ENCODE measurements around the gene CHRNG.

The CHRNG gene

GRCh38 chr2:232574674-232575403 is 35.3 kb downstream of the CHRNG start:
- no peak overlapping the region for H3K27ac ChIP-seq
- TF ChIP-seq ZFX (IDR thresholded peaks at IDR 0.05; ENCODE audit: borderline replicate concordance) (no peak), CTCF (IDR thresholded peaks at IDR 0.05) (no peak)

- no peak overlapping the region for H3K27ac ChIP-seq
- TF ChIP-seq ZFX (IDR thresholded peaks at IDR 0.05; ENCODE audit: borderline replicate concordance) (no peak), CTCF (IDR thresholded peaks at IDR 0.05) (no peak)
These were observed 35.9 kb downstream of the CHRNG start for GRCh38 chr2:232575404-232575746.

GRCh38 chr2:232576995-232577394 is 37.5 kb downstream of the CHRNG start:
- no peak for TF ChIP-seq CTCF (IDR thresholded peaks at IDR 0.05)
- TF ChIP-seq ZFX (IDR thresholded peaks at IDR 0.05; ENCODE audit: borderline replicate concordance), result no peak
- no peak overlapping the region for H3K27ac ChIP-seq

GRCh38 chr2:232577841-232578240 is 38.3 kb downstream of the CHRNG start:
- H3K27ac ChIP-seq, result no peak overlapping the region
- TF ChIP-seq CTCF (IDR thresholded peaks at IDR 0.05) (no peak), ZFX (IDR thresholded peaks at IDR 0.05; ENCODE audit: borderline replicate concordance) (no peak)

GRCh38 chr2:232578626-232579025 is 39.1 kb downstream of the CHRNG start:
- H3K27ac ChIP-seq, result no peak overlapping the region
- no peak for TF ChIP-seq ZFX (IDR thresholded peaks at IDR 0.05; ENCODE audit: borderline replicate concordance)
- no peak for TF ChIP-seq CTCF (IDR thresholded peaks at IDR 0.05)

GRCh38 chr2:232580648-232580981 is 41.1 kb downstream of the CHRNG start:
- TF ChIP-seq CTCF (IDR thresholded peaks at IDR 0.05), result no peak
- no peak for TF ChIP-seq ZFX (IDR thresholded peaks at IDR 0.05; ENCODE audit: borderline replicate concordance)
- no peak overlapping the region for H3K27ac ChIP-seq

GRCh38 chr2:232581725-232582124 is 42.2 kb downstream of the CHRNG start:
- no peak for TF ChIP-seq ZFX (IDR thresholded peaks at IDR 0.05; ENCODE audit: borderline replicate concordance)
- TF ChIP-seq CTCF (IDR thresholded peaks at IDR 0.05), result no peak
- no peak overlapping the region for H3K27ac ChIP-seq
